ENCODE data around the gene GAPVD1.

The GAPVD1 gene

DNA sequence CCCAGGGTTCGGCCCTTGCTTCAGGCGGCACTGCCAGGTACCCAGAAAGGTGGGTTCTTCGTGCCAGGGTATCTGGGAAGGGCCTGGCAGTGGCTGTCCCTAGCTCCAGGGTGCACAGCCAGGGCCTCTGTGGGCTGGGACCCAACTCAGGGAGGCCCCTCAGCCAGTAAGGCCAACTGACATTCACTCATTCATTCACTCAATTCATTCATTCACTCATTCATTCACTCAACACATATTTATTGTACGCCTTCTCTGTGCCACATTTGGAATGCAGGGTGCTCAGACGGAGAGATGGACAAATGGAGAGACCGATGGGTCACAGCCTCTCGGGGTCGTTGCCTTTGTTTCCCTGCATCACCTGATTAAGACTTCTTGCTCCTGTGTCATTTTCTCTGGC is 154.9 kb downstream of the GAPVD1 start:
- TF ChIP-seq FOXP2 (optimal IDR thresholded peaks at IDR 0.05; ENCODE audit: borderline replicate concordance, extremely low read depth, extremely low read length, insufficient read depth) (no peak), SIN3A (IDR thresholded peaks at IDR 0.05; ENCODE audit: borderline replicate concordance, insufficient read depth, low read length) (no peak), TAF1 (IDR thresholded peaks at IDR 0.05; ENCODE audit: borderline replicate concordance, insufficient read depth, low read length) (no peak), POLR2AphosphoS5 (IDR thresholded peaks at IDR 0.05; ENCODE audit: low read depth, low read length) (no peak)
- TF ChIP-seq, protein P1, sequence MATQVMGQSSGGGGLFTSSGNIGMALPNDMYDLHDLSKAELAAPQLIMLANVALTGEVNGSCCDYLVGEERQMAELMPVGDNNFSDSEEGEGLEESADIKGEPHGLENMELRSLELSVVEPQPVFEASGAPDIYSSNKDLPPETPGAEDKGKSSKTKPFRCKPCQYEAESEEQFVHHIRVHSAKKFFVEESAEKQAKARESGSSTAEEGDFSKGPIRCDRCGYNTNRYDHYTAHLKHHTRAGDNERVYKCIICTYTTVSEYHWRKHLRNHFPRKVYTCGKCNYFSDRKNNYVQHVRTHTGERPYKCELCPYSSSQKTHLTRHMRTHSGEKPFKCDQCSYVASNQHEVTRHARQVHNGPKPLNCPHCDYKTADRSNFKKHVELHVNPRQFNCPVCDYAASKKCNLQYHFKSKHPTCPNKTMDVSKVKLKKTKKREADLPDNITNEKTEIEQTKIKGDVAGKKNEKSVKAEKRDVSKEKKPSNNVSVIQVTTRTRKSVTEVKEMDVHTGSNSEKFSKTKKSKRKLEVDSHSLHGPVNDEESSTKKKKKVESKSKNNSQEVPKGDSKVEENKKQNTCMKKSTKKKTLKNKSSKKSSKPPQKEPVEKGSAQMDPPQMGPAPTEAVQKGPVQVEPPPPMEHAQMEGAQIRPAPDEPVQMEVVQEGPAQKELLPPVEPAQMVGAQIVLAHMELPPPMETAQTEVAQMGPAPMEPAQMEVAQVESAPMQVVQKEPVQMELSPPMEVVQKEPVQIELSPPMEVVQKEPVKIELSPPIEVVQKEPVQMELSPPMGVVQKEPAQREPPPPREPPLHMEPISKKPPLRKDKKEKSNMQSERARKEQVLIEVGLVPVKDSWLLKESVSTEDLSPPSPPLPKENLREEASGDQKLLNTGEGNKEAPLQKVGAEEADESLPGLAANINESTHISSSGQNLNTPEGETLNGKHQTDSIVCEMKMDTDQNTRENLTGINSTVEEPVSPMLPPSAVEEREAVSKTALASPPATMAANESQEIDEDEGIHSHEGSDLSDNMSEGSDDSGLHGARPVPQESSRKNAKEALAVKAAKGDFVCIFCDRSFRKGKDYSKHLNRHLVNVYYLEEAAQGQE (IDR thresholded peaks at IDR 0.05; ENCODE audit: insufficient read depth in 1 of 2, low read depth in 2 of 2, low read length in 2 of 2) = no peak
